HCT116 (cell line): ENCODE results near the gene CNPY1. TPM values are rescaled to one million over a fixed set of nuclear protein-coding genes. Genes with fewer than 3 reads are reported as not detected.

ENCODE experiments used
- ATAC-seq: fragments of 200-7000 bp; cut with Tn5 transposase; 2 replicates; pipeline ENCODE4 v1.9.1; 2020; ENCODE audit warnings: mild to moderate bottlenecking, moderate library complexity
- BruUV-seq: library from RNA; stranded (reverse); fragments of 400-500 nt; replicated peaks from 2 replicates; lab custom pipeline; 2021; lab: Mats Ljungman, UMichigan
- CTCF ChIA-PET: fragments of 300-600 bp; sonication (Branson Sonifier 250); formaldehyde crosslinking; loops from one replicate; lab custom pipeline; 2021; ENCODE audit warnings: antibody characterized with exemption; lab: Charles Lee
- POLR2A ChIA-PET: fragments of 300-600, 350-600 bp; sonication (Branson Sonifier 250); formaldehyde crosslinking; loops from one replicate; lab custom pipeline; 2021; ENCODE audit warnings: antibody characterized with exemption; lab: Charles Lee
- RAD21 ChIA-PET, 2 experiments: fragments of 300-600 bp; sonication (Branson Sonifier 250); formaldehyde crosslinking; loops; one replicate each; lab custom pipeline; 2023; ENCODE audit warnings: low total read pairs in 2 of 2; ENCODE audit not compliant: uncharacterized antibody in 2 of 2, unreplicated experiment in 2 of 2, low non-redundant PET in 1 of 2; lab: Charles Lee
- DNase-seq: peaks from one replicate; pipeline ENCODE4 v3.0.0-alpha.2; 2010; ENCODE audit warnings: low read depth, low spot score
- H2AFZ ChIP-seq: fragments of 200-600 bp; shearing (Covaris generic), sonication (generic); 2 replicates; pipeline ENCODE4 v1.6.1; 2017; ENCODE audit warnings: low read depth, mixed run types, mixed read lengths, antibody characterized with exemption, low read length; ENCODE audit not compliant: poor library complexity, severe bottlenecking
- H3K27ac ChIP-seq: 2 replicates; pipeline ENCODE4 v1.5.1; 2012; ENCODE audit warnings: low read depth, low read length
- H3K27me3 ChIP-seq: fragments of 200-600 bp; sonication (generic); 2 replicates; pipeline ENCODE4 v1.6.1; 2016; ENCODE audit warnings: mixed run types, low read length, mixed read lengths; ENCODE audit not compliant: insufficient read depth
- H3K36me3 ChIP-seq, 2 experiments: fragments of 200-500 bp in 1 of 2; fragments of 200-600 bp in 1 of 2; sonication (Bioruptor generic) in 1 of 2; sonication (generic) in 1 of 2; 2 replicates each; pipeline versions ENCODE4 v1.5.1 to v1.6.1; 2014 to 2016; ENCODE audit warnings: low read length in 2 of 2, inconsistent platforms in 1 of 2, mixed read lengths in 1 of 2, mixed run types in 1 of 2; ENCODE audit not compliant: insufficient read depth in 2 of 2, control insufficient read depth in 1 of 2
- H3K4me1 ChIP-seq, 2 experiments: fragments of 200-600 bp in 1 of 2; sonication (generic) in 1 of 2; 2 replicates each; pipeline versions ENCODE4 v1.5.1 to v1.6.1; 2012 to 2017; ENCODE audit warnings: low read length in 2 of 2, inconsistent platforms in 1 of 2, mild to moderate bottlenecking in 1 of 2, mixed read lengths in 1 of 2, mixed run types in 1 of 2, moderate library complexity in 1 of 2; ENCODE audit not compliant: insufficient read depth in 2 of 2, control insufficient read depth in 1 of 2
- H3K4me2 ChIP-seq: fragments of 200-600 bp; sonication (generic); 2 replicates; pipeline ENCODE4 v1.6.1; 2017; ENCODE audit warnings: mixed run types, low read length, mixed read lengths
- H3K4me3 ChIP-seq, 2 experiments: fragments of 200-600 bp in 1 of 2; sonication (generic) in 1 of 2; replicated peaks in 1 of 2; 2 replicates each; pipeline ENCODE4 v1.5.1; 2011 to 2016; ENCODE audit warnings: low read length in 2 of 2, control low read depth in 1 of 2, low read depth in 1 of 2, mild to moderate bottlenecking in 1 of 2, mixed read lengths in 1 of 2, mixed run types in 1 of 2
- H3K79me2 ChIP-seq: fragments of 200-600 bp; sonication (generic); 2 replicates; pipeline ENCODE4 v1.6.1; 2017; ENCODE audit warnings: mild to moderate bottlenecking, mixed run types, low read length, moderate library complexity, mixed read lengths; ENCODE audit not compliant: insufficient read depth
- H3K9ac ChIP-seq: fragments of 200-600 bp; sonication (generic); 2 replicates; pipeline ENCODE4 v1.6.1; 2016; ENCODE audit warnings: low read length, mixed read lengths
- H3K9me2 ChIP-seq: fragments of 200-600 bp; sonication (generic), shearing (Covaris generic); 2 replicates; pipeline ENCODE4 v1.6.1; 2017; ENCODE audit warnings: mixed run types, mild to moderate bottlenecking, moderate library complexity; ENCODE audit not compliant: insufficient read depth
- H3K9me3 ChIP-seq, 2 experiments: fragments of 200-500 bp in 1 of 2; fragments of 200-600 bp in 1 of 2; sonication (Bioruptor generic) in 1 of 2; sonication (generic) in 1 of 2; 2 replicates each; pipeline ENCODE4 v1.6.1; 2014 to 2017; ENCODE audit warnings: low read length in 2 of 2, mixed read lengths in 2 of 2, inconsistent platforms in 1 of 2, low read depth in 1 of 2, mild to moderate bottlenecking in 1 of 2, mixed run types in 1 of 2, moderate library complexity in 1 of 2; ENCODE audit not compliant: control insufficient read depth in 1 of 2, insufficient read depth in 1 of 2
- H4K20me1 ChIP-seq: fragments of 200-600 bp; sonication (generic), shearing (Covaris generic); 2 replicates; pipeline ENCODE4 v1.6.1; 2017; ENCODE audit warnings: mixed run types, mild to moderate bottlenecking, moderate library complexity; ENCODE audit not compliant: insufficient read depth
- CBX3 ChIP-seq: IDR thresholded peaks from 2 replicates; pipeline ENCODE4 v1.6.1; 2012; ENCODE audit warnings: low read depth
- CEBPB ChIP-seq: IDR thresholded peaks from 2 replicates; pipeline ENCODE4 v1.6.1; 2012; ENCODE audit warnings: low read depth
- ELF1 ChIP-seq: IDR thresholded peaks from 2 replicates; pipeline ENCODE4 v1.6.1; 2012; ENCODE audit warnings: low read depth, borderline replicate concordance
- EZH2 ChIP-seq: fragments of 200-600 bp; sonication (generic); IDR thresholded peaks from 2 replicates; pipeline ENCODE4 v1.6.1; 2017; ENCODE audit warnings: antibody characterized with exemption, mixed run types
- EZH2phosphoT487 ChIP-seq: fragments of 200-600 bp; IDR thresholded peaks from 2 replicates; pipeline ENCODE4 v1.6.1; 2018; ENCODE audit warnings: antibody characterized with exemption, borderline replicate concordance
- FOSL1 ChIP-seq: IDR thresholded peaks from 2 replicates; pipeline ENCODE4 v1.6.1; 2012; ENCODE audit warnings: low read depth
- JUND ChIP-seq: IDR thresholded peaks from 2 replicates; pipeline ENCODE4 v1.6.1; 2012
- POLR2AphosphoS5 ChIP-seq: IDR thresholded peaks from 2 replicates; pipeline ENCODE4 v1.6.1; 2011; ENCODE audit warnings: mild to moderate bottlenecking, low read depth, low read length, moderate library complexity
- RAD21 ChIP-seq: IDR thresholded peaks from 2 replicates; pipeline ENCODE4 v1.6.1; 2012; ENCODE audit warnings: low read depth, mild to moderate bottlenecking
- SIN3A ChIP-seq: IDR thresholded peaks from 2 replicates; pipeline ENCODE4 v1.6.1; 2012; ENCODE audit warnings: low read depth
- TCF7L2 ChIP-seq: IDR thresholded peaks from 2 replicates; pipeline ENCODE4 v1.7.0; 2011; ENCODE audit warnings: borderline replicate concordance, inconsistent platforms; ENCODE audit not compliant: insufficient read depth, insufficient read length; ENCODE audit errors: extremely low read depth
- YY1 ChIP-seq: IDR thresholded peaks from 2 replicates; pipeline ENCODE4 v1.6.1; 2011; ENCODE audit warnings: low read length, low read depth, moderate library complexity, mild to moderate bottlenecking; ENCODE audit not compliant: insufficient replicate concordance; ENCODE audit errors: extremely low read depth
- intact Hi-C: fragments of 100-400 bp; cut with micrococcal nuclease; formaldehyde crosslinking; loops from 2 replicates; pipeline ENCODE4 v1.10.0; 2022
- total RNA-seq: library from RNA; stranded (reverse); gene quantifications from one replicate; pipeline ENCODE4 v1.2.1, GENCODE V29; 2021; ENCODE audit not compliant: unreplicated experiment
- TF ChIP-seq, protein P1 (sequence below): IDR thresholded peaks from 2 replicates; pipeline ENCODE4 v1.6.1; 2012
- TF ChIP-seq, protein P2 (sequence below), 3 experiments: fragments of 200-600 bp in 1 of 3; sonication (generic) in 1 of 3; IDR thresholded peaks in 2 of 3; conservative IDR thresholded peaks in 1 of 3; 2 replicates each; pipeline ENCODE4 v1.5.1; 2012 to 2017; ENCODE audit warnings: low read depth in 2 of 3, low read length in 2 of 3, antibody characterized with exemption in 1 of 3, borderline replicate concordance in 1 of 3, control low read depth in 1 of 3, mild to moderate bottlenecking in 1 of 3, mixed read lengths in 1 of 3, mixed run types in 1 of 3, moderate library complexity in 1 of 3; ENCODE audit not compliant: insufficient read depth in 1 of 3

CNPY1 gene
- total RNA-seq, 1 experiment from 2014 or later = not detected

DNA sequence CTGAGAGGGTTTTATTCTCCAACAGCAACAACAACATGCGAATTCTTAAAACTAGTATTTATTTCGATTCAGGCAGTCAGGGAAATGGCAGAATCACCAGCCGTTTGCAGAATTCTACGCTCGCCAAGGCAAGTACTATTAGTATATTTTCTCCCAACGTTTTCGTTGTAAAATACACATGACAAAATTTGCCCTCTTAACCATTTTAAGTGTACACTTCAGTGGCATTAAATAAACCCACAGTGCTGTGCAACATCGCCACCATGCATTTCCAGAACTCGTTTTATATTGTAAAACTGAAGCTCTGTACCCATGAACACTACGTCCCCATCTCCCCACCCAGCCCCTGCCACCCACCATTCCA lies 77.6 kb downstream of the CNPY1 start:
- Histone ChIP-seq H3K79me2 (no peaks in the 10 kb centered on the region), H3K4me1 (no peaks in the 10 kb centered on the region), H3K36me3 (no peaks in the 10 kb centered on the region), H3K9me2 (no peaks in the 10 kb centered on the region)
- ChIA-PET RAD21 (no interaction called here), CTCF (no interaction called here)
- no TSS peak for BruUV-seq
- no peak for DNase-seq
- intact Hi-C loops = no loop called here
- no peak for TF ChIP-seq POLR2AphosphoS5
- TF ChIP-seq, all 23 proteins: peak for 0
- peaks cover 8% of the 10 kb centered on the region; the same call in 1 of the 2 replicates for H3K27me3 ChIP-seq
- POLR2A ChIA-PET = no interaction called here
- H3K9me3 ChIP-seq = no peaks in the 10 kb centered on the region
- no peak overlapping the region for H3K27ac ChIP-seq
- no peak overlapping the region for H3K4me2 ChIP-seq
- no peak overlapping the region for H2AFZ ChIP-seq
- no peak overlapping the region for H3K4me3 ChIP-seq
- H3K9ac ChIP-seq = no peak overlapping the region
- ATAC-seq = no peak
- H4K20me1 ChIP-seq = no peaks in the 10 kb centered on the region

DNA sequence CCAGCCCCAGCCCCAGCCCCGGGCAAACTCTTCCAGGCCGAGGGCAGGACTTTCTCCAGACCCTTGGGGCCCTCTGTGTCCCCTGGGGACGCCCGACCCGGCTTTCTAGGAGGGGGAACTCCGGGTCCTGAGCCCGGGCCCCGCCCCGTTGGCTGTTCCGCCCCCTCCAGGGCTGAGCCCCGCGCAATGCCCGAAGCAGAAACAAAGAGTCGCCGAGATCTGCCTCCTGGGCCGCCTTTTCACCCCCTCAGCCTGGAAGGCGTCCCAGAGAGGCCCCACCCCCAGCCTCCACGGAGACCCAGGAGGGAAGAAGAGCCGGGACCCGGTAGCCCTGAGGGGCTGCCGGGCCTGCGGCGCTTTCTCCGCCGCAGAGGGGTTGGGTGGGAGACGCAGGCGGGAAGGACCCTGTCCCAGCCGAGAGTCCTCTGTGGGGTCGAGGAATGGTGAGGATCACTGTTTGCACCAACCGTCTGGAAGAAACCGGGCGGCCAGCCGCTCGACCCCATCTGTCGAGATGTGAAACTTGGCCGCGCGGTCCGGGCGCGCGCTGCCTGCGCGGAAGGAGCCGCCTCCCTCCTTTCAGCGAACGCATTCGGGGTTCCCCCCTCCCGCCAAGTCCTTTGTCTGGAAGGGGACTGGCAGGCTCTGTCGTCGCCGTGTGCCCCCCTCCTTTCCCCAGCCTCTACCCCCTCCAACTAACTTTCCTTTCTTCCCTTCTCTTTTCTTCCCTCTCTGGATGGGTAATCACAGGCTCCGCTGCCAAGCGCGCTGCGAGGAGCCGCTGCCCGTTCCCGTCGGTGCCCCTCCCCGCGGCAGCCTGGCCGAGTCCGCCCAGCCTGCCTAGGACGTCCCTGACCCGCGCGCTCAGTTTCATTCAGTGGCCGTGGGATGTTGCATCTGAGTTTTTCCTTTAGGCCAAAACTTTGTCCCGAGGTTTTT lies 78.2 kb downstream of the CNPY1 start:
- H3K4me3 ChIP-seq = no peak overlapping the region
- ChIA-PET CTCF (no interaction called here), POLR2A (no interaction called here), RAD21 (no interaction called here)
- no peaks in the 10 kb centered on the region for H3K36me3 ChIP-seq
- no peak for ATAC-seq
- no peaks in the 10 kb centered on the region for H3K9me2 ChIP-seq
- H3K4me2 ChIP-seq = no peak overlapping the region
- H4K20me1 ChIP-seq = no peaks in the 10 kb centered on the region
- no peaks in the 10 kb centered on the region for H3K4me1 ChIP-seq
- no peak for DNase-seq
- H3K9ac ChIP-seq = no peak overlapping the region
- BruUV-seq = no TSS peak
- peaks cover 8% of the 10 kb centered on the region; the same call in 1 of the 2 replicates for H3K27me3 ChIP-seq
- no peaks in the 10 kb centered on the region for H3K79me2 ChIP-seq
- H2AFZ ChIP-seq = no peak overlapping the region
- intact Hi-C loops = no loop called here
- H3K27ac ChIP-seq = no peak overlapping the region
- H3K9me3 ChIP-seq = no peaks in the 10 kb centered on the region
- TF ChIP-seq ELF1 (no peak), FOSL1 (no peak), RAD21 (no peak), SIN3A (no peak), EZH2phosphoT487 (no peak), JUND (no peak), CBX3 (no peak), YY1 (no peak), POLR2AphosphoS5 (no peak), EZH2 (no peak), CEBPB (no peak), TCF7L2 (no peak)
- TF ChIP-seq, protein P1, sequence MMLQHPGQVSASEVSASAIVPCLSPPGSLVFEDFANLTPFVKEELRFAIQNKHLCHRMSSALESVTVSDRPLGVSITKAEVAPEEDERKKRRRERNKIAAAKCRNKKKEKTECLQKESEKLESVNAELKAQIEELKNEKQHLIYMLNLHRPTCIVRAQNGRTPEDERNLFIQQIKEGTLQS = no peak
- TF ChIP-seq, protein P2, sequence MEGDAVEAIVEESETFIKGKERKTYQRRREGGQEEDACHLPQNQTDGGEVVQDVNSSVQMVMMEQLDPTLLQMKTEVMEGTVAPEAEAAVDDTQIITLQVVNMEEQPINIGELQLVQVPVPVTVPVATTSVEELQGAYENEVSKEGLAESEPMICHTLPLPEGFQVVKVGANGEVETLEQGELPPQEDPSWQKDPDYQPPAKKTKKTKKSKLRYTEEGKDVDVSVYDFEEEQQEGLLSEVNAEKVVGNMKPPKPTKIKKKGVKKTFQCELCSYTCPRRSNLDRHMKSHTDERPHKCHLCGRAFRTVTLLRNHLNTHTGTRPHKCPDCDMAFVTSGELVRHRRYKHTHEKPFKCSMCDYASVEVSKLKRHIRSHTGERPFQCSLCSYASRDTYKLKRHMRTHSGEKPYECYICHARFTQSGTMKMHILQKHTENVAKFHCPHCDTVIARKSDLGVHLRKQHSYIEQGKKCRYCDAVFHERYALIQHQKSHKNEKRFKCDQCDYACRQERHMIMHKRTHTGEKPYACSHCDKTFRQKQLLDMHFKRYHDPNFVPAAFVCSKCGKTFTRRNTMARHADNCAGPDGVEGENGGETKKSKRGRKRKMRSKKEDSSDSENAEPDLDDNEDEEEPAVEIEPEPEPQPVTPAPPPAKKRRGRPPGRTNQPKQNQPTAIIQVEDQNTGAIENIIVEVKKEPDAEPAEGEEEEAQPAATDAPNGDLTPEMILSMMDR (IDR thresholded peaks at IDR 0.05 in 2 of 3, conservative IDR thresholded peaks at IDR 0.05 in 1 of 3; ENCODE audit: borderline replicate concordance in 1 of 3, insufficient read depth in 1 of 3, low read depth in 2 of 3, low read length in 2 of 3) = no peak
